ENCODE data around the gene SEMA3A. TPM values are rescaled to one million over a fixed set of nuclear protein-coding genes. Genes with fewer than 3 reads are reported as not detected.
"Not testable (repeated sequence)": the region's sequence is repeated elsewhere in the genome, so short reads cannot be mapped to it uniquely, and the experiment has no call there.

The SEMA3A gene
- total and polyA plus RNA-seq, 7 donors: 0.23 to 83.8 (median 50.1) TPM

DNA sequence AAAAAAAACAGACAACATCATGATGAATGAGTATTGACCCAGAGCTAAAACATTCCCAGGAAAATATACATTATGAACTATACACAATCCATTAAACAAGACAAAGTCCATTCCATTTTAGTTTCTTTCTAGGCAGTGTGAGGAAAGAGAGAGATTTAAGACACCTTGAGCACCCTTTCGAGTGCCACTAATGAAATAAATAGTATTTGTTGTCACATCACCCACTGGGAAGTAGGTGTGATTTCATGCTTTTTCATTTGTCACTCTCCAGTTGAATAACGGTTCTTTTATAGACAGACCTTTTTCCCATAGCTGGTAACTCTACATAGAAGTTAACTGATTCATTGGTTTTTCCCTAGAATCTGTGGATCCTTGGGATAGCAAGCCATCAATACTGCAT, 29.9 kb upstream of the SEMA3A start:
- intact Hi-C loops (cut with DNase I): no loop called here
- 71% methylated on average over 2 of the region's 2 CpGs for WGBS, 2 donors
- no peaks in the 10 kb centered on the region for H3K9me3 ChIP-seq

DNA sequence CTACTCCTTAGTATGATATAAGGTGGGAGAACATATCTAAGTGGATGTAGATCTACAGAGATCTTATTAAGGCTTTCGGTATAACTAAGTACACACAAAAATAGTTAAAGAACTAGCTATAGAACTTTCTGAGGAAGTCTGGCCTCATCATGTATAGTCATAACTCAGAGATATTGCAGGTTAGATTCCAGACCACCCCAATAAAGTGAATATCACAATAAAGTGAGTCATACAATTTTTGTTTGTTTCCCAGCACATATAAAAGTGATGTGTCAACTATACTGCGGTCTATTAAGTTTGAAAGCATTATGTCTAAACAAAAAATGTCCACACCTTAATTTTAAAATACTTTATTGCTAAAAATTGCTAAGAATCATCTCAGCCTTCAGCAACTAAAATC, 24.7 kb upstream of the SEMA3A start:
- Histone ChIP-seq H3K27me3 (no peaks in the 10 kb centered on the region), H3K27ac (no peak overlapping the region), H3K36me3 (no peaks in the 10 kb centered on the region), H3K4me1 (no peaks in the 10 kb centered on the region), H3K9me3 (no peaks in the 10 kb centered on the region), H3K4me3 (no peak overlapping the region)
- no peak for DNase-seq
- TF ChIP-seq EP300 (IDR thresholded peaks at IDR 0.05): no peak
- TF ChIP-seq POLR2A (IDR thresholded peaks at IDR 0.05): no peak
- TF ChIP-seq, protein P1, sequence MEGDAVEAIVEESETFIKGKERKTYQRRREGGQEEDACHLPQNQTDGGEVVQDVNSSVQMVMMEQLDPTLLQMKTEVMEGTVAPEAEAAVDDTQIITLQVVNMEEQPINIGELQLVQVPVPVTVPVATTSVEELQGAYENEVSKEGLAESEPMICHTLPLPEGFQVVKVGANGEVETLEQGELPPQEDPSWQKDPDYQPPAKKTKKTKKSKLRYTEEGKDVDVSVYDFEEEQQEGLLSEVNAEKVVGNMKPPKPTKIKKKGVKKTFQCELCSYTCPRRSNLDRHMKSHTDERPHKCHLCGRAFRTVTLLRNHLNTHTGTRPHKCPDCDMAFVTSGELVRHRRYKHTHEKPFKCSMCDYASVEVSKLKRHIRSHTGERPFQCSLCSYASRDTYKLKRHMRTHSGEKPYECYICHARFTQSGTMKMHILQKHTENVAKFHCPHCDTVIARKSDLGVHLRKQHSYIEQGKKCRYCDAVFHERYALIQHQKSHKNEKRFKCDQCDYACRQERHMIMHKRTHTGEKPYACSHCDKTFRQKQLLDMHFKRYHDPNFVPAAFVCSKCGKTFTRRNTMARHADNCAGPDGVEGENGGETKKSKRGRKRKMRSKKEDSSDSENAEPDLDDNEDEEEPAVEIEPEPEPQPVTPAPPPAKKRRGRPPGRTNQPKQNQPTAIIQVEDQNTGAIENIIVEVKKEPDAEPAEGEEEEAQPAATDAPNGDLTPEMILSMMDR (IDR thresholded peaks at IDR 0.05): no peak
- no peak for TF ChIP-seq POLR2AphosphoS5 (IDR thresholded peaks at IDR 0.05)
- 56 to 80% methylated on average over 2 of the region's 2 CpGs for WGBS, 2 donors
- intact Hi-C loops (cut with DNase I): no loop called here

More for the DNA sequence above, 29.9 kb upstream of the SEMA3A start:
- no peaks in the 10 kb centered on the region for H3K27me3 ChIP-seq
- no peak overlapping the region for H3K4me3 ChIP-seq
- no peaks in the 10 kb centered on the region for H3K36me3 ChIP-seq
- H3K27ac ChIP-seq: no peak overlapping the region
- H3K4me1 ChIP-seq: peaks cover 0 to 19% (median 8%) of the 10 kb centered on the region in 4 donors
- TF ChIP-seq POLR2AphosphoS5 (IDR thresholded peaks at IDR 0.05): no peak
- TF ChIP-seq, protein P1 (IDR thresholded peaks at IDR 0.05): no peak
- TF ChIP-seq POLR2A (IDR thresholded peaks at IDR 0.05): no peak
- no peak for TF ChIP-seq EP300 (IDR thresholded peaks at IDR 0.05)
- no peak for DNase-seq

DNA sequence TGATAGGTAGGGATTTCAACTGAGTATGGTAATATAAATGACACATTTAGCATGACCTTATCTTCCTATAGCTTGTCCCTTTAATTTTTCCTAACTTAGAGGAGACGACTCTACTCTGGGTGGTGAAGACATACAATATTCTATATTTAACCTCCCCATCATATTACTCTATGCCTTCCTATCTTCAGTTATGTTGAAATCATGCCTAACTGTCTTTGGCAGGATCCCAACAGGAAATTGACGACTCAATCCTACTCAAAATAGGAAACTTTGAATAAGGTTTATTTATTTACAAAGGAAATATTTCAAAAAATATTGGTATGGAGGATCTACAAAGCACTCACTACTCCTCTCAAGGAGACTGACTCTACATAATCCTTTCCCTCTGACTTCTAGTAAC, 24.1 kb upstream of the SEMA3A start:
- Histone ChIP-seq H3K9me3 (no peaks in the 10 kb centered on the region), H3K27me3 (no peaks in the 10 kb centered on the region), H3K27ac (no peak overlapping the region), H3K4me1 (no peaks in the 10 kb centered on the region), H3K4me3 (no peak overlapping the region), H3K36me3 (no peaks in the 10 kb centered on the region)
- DNase-seq: no peak
- intact Hi-C loops (cut with DNase I): no loop called here
- TF ChIP-seq POLR2A (IDR thresholded peaks at IDR 0.05): no peak
- TF ChIP-seq, protein P1 (IDR thresholded peaks at IDR 0.05): no peak
- no peak for TF ChIP-seq EP300 (IDR thresholded peaks at IDR 0.05)
- no peak for TF ChIP-seq POLR2AphosphoS5 (IDR thresholded peaks at IDR 0.05)
- WGBS, 2 donors: 6 to 32% methylated on average over 2 of the region's 2 CpGs

DNA sequence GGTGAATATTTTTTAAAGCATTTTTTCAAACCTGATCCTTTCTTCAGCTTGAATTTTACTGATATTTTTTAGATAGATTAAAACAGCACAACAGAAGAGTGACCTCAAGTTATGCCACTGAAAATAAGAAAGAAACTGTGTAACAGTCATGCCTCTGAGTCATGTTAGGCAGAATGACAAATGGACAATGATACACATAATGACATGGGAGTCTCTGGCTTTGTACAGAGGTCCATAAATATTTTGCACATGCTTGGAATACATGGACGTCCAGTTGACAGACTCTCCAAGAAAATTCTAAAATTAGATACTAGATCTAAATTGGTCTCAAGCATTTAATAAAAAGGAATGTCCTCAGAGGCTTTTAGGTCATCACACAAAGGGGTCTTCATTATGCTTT, 21.9 kb upstream of the SEMA3A start:
- no peak overlapping the region for H3K27ac ChIP-seq
- no peak for DNase-seq
- H3K9me3 ChIP-seq: no peaks in the 10 kb centered on the region
- H3K36me3 ChIP-seq: no peaks in the 10 kb centered on the region
- no peaks in the 10 kb centered on the region for H3K4me1 ChIP-seq
- TF ChIP-seq, protein P1 (IDR thresholded peaks at IDR 0.05): no peak
- no peak for TF ChIP-seq EP300 (IDR thresholded peaks at IDR 0.05)
- no peak for TF ChIP-seq POLR2AphosphoS5 (IDR thresholded peaks at IDR 0.05)
- no peak for TF ChIP-seq POLR2A (IDR thresholded peaks at IDR 0.05)
- 62 to 72% methylated on average over 1 of the region's 1 CpG for WGBS, 2 donors
- H3K27me3 ChIP-seq: no peaks in the 10 kb centered on the region
- no peak overlapping the region for H3K4me3 ChIP-seq
- intact Hi-C loops (cut with DNase I): no loop called here

DNA sequence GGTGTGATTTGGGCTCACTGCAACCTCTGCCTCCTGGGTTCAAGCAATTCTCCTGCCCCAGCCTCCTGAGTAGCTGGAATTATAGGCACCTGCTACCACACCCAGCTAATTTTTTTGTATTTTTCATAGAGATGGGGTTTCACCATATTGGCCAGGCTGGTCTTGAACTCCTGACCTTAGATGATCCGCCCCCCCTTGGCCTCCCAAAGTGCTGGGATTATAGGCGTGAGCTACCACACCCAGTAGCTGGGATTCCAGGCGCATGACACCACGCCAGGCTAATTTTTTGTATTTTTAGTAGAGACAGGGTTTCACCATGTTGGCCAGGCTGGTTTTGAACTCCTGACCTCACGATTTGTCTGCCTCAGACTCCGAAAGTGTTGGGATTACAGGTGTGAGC, 20.2 kb upstream of the SEMA3A start:
- H3K27me3 ChIP-seq; DNase-seq; H3K36me3 ChIP-seq; H3K4me3 ChIP-seq; H3K9me3 ChIP-seq; H3K4me1 ChIP-seq; H3K27ac ChIP-seq; intact Hi-C loops (cut with DNase I): not testable (repeated sequence)
- 87 to 93% methylated on average over 6 of the region's 6 CpGs for WGBS, 2 donors

Measured in sigmoid colon (tissue), 7 donors.